Measurements from ENCODE around the gene HS6ST3.

GRCh38 chr13:96749825-96750224 lies 659.9 kb downstream of the HS6ST3 start:
- TF ChIP-seq CTCF (IDR thresholded peaks at IDR 0.05; ENCODE audit: low read length) (no peak), EZH2 (IDR thresholded peaks at IDR 0.05; ENCODE audit: borderline replicate concordance, low read length) (no peak)

All from OCI-LY1 (cell line).